ENCODE measurements around the gene PRKG1.

GRCh38 chr10:51327432-51327831 lies 253.1 kb downstream of the PRKG1 start:
- TF ChIP-seq, protein P1, sequence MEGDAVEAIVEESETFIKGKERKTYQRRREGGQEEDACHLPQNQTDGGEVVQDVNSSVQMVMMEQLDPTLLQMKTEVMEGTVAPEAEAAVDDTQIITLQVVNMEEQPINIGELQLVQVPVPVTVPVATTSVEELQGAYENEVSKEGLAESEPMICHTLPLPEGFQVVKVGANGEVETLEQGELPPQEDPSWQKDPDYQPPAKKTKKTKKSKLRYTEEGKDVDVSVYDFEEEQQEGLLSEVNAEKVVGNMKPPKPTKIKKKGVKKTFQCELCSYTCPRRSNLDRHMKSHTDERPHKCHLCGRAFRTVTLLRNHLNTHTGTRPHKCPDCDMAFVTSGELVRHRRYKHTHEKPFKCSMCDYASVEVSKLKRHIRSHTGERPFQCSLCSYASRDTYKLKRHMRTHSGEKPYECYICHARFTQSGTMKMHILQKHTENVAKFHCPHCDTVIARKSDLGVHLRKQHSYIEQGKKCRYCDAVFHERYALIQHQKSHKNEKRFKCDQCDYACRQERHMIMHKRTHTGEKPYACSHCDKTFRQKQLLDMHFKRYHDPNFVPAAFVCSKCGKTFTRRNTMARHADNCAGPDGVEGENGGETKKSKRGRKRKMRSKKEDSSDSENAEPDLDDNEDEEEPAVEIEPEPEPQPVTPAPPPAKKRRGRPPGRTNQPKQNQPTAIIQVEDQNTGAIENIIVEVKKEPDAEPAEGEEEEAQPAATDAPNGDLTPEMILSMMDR (IDR thresholded peaks at IDR 0.05) = no peak
- TF ChIP-seq POLR2A (IDR thresholded peaks at IDR 0.05) = no peak
